Karpas-422 (cell line): ENCODE measurements around the gene DLGAP4. TPM values are rescaled to one million over a fixed set of nuclear protein-coding genes. Genes with fewer than 3 reads are reported as not detected.
A peak's percentile ranks its signal among the peaks of the same experiment; 100 is the strongest.

Experiments
- DNase-seq: peaks from one replicate; pipeline ENCODE4 v3.0.0-alpha.2; 2015
- H2AFZ ChIP-seq: fragments of 200-600 bp; sonication (generic); 2 replicates; pipeline ENCODE4 v1.6.1; 2014; ENCODE audit warnings: antibody characterized with exemption, low read length, mixed read lengths
- H3K27ac ChIP-seq: fragments of 200-600 bp; sonication (generic); 2 replicates; pipeline ENCODE4 v1.5.1; 2014; ENCODE audit warnings: mild to moderate bottlenecking, low read length, moderate library complexity
- H3K27me3 ChIP-seq: fragments of 200-600 bp; sonication (generic); 2 replicates; pipeline ENCODE4 v1.6.1; 2014; ENCODE audit warnings: low read length, mixed read lengths
- H3K36me3 ChIP-seq: fragments of 200-600 bp; sonication (generic); 2 replicates; pipeline ENCODE4 v1.6.1; 2014; ENCODE audit warnings: low read length, mixed read lengths; ENCODE audit not compliant: insufficient read depth
- H3K4me1 ChIP-seq: fragments of 200-600 bp; sonication (generic); 2 replicates; pipeline ENCODE4 v1.6.1; 2014; ENCODE audit warnings: mild to moderate bottlenecking, low read length, mixed read lengths
- H3K4me2 ChIP-seq: fragments of 200-600 bp; sonication (generic); 2 replicates; pipeline ENCODE4 v1.6.1; 2014; ENCODE audit warnings: low read length, low read depth, mild to moderate bottlenecking; ENCODE audit not compliant: poor library complexity, severe bottlenecking
- H3K4me3 ChIP-seq: fragments of 200-600 bp; sonication (generic); 2 replicates; pipeline ENCODE4 v1.5.1; 2014; ENCODE audit warnings: mild to moderate bottlenecking, antibody characterized with exemption, low read length, mixed read lengths
- H3K79me2 ChIP-seq: fragments of 200-600 bp; sonication (generic); 2 replicates; pipeline ENCODE4 v1.6.1; 2014; ENCODE audit warnings: mild to moderate bottlenecking, low read length, mixed read lengths
- H3K9ac ChIP-seq: fragments of 200-600 bp; sonication (generic); 2 replicates; pipeline ENCODE4 v1.6.0; 2014; ENCODE audit warnings: low read length
- H3K9me2 ChIP-seq: fragments of 200-600 bp; sonication (generic), shearing (Covaris generic); replicated peaks from 2 replicates; pipeline ENCODE4 v1.6.0; 2014; ENCODE audit warnings: mild to moderate bottlenecking, low read length, moderate library complexity; ENCODE audit not compliant: insufficient read depth
- H3K9me3 ChIP-seq: fragments of 300-700, 200-600 bp; sonication (generic); 2 replicates; pipeline ENCODE4 v1.6.1; 2014; ENCODE audit warnings: low read length, mixed read lengths
- H4K20me1 ChIP-seq: fragments of 200-600 bp; sonication (generic); 2 replicates; pipeline ENCODE4 v1.6.1; 2014; ENCODE audit warnings: mild to moderate bottlenecking, antibody characterized with exemption, low read length, low read depth; ENCODE audit not compliant: insufficient read depth
- total RNA-seq: library from RNA; depleted of rRNA; stranded (reverse); fragments of >200 nt; shearing (Covaris generic); gene quantifications from 2 replicates; pipeline ENCODE4 v1.2.3, GENCODE V29; 2014; ENCODE audit warnings: low replicate concordance

Gene DLGAP4
- total RNA-seq, 1 experiment from 2014 or later, result 7.5 TPM

DNA sequence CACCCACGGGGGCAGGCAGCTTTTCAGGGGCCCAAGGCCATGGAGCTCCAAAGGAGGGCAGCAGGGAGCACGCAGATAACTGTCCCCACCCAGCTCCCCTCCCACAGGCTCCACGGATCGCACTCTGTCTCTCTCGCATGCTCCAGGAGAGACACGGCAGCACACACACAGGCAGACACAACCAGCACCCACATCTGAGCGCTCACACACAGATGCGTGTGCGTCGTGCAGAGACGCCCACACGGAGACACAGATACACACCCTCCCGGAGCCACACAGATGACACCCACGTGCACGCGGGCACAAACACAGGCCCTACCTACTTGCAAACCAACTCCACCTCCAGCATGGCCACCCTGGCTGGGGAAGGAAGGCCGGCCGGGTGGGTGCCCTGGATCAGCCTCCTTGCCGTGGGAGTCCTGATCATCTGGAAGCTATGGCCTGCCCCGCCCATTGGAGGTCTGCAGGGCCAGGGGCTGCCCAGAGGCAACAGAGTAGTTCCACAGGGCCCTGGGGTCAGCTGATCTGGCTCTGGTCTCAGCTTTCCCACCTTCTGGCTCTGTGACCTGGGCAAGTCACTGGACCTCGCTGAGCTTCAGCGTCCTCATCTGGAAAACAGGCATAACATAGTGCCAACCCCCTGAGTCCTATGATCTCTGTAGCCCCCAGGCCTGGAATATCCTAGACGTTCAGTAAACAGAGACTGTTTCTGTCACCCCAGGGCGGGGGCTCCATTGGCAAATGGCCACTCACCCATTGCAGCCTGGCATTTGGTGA lies 38.3 kb upstream of the DLGAP4 start:
- Histone ChIP-seq H2AFZ (no peak overlapping the region), H4K20me1 (no peaks in the 10 kb centered on the region), H3K9me3 (no peaks in the 10 kb centered on the region), H3K36me3 (no peaks in the 10 kb centered on the region), H3K27me3 (no peaks in the 10 kb centered on the region), H3K9ac (no peak overlapping the region), H3K4me1 (no peaks in the 10 kb centered on the region), H3K79me2 (no peaks in the 10 kb centered on the region), H3K4me3 (no peak overlapping the region), H3K27ac (no peak overlapping the region), H3K4me2 (no peak overlapping the region), H3K9me2 (no peaks in the 10 kb centered on the region)
- DNase-seq, result no peak

GRCh38 chr20:36268440-36269342 lies 37.4 kb upstream of the DLGAP4 start:
- Histone ChIP-seq H3K4me2 (no peak overlapping the region), H3K4me3 (no peak overlapping the region), H3K79me2 (no peaks in the 10 kb centered on the region), H3K36me3 (no peaks in the 10 kb centered on the region), H2AFZ (no peak overlapping the region), H3K27me3 (no peaks in the 10 kb centered on the region), H3K27ac (no peak overlapping the region), H3K4me1 (no peaks in the 10 kb centered on the region), H4K20me1 (no peaks in the 10 kb centered on the region), H3K9me3 (no peaks in the 10 kb centered on the region), H3K9me2 (no peaks in the 10 kb centered on the region), H3K9ac (no peak overlapping the region)
- peak; percentile 33 for DNase-seq

- no peak overlapping the region for H2AFZ ChIP-seq
- peak; percentile 33 for DNase-seq
- no peak overlapping the region for H3K4me2 ChIP-seq
- H3K9me2 ChIP-seq, result no peaks in the 10 kb centered on the region
- H3K36me3 ChIP-seq, result no peaks in the 10 kb centered on the region
- no peaks in the 10 kb centered on the region for H3K27me3 ChIP-seq
- no peak overlapping the region for H3K27ac ChIP-seq
- H3K9me3 ChIP-seq, result no peaks in the 10 kb centered on the region
- H3K9ac ChIP-seq, result no peak overlapping the region
- no peaks in the 10 kb centered on the region for H4K20me1 ChIP-seq
- no peak overlapping the region for H3K4me3 ChIP-seq
- no peaks in the 10 kb centered on the region for H3K4me1 ChIP-seq
- H3K79me2 ChIP-seq, result no peaks in the 10 kb centered on the region
Measured at GRCh38 chr20:36269507-36269906, 36.6 kb upstream of the DLGAP4 start.

DNA sequence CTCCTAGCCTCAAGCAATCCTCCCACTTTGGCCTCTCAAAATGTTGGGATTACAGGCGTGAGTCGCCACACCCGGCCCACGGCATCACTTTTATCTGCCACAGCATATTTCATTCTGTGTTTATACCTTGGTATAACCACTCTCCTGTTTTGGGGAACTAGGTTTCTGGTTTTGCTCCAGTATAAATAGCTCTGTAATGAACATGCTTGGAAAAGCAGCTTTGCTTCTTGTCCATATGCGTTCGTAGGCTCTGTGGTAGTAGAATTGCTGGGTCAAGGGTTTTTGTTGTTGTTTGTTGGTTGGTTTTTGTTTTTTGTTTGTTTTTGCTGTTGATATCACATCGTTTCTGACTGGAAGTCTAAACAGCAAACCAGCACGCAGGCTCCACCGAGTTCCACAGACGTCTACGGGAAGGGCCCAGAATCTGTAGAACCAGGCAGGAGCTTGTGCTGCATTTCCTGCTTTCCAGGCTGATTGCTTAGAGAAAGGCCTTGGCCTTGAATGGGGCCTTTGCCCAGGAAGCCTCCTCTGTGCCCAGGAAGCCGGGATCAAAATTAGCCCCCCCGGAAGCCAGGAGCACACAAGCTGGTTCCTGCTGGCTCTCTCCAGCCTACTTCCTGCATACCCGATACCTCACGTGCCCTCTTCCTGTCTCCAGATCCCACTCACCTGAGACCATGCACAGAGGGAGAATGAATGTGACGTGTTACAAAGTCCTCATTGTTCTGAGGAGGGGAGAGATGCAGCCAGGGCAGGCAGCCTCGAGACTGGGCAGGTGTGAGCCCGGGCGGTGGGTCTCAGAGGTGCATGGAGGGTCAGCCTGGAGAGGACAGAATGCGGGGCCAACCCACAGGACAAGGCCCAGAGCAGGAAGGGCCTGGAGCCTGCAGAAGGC lies 35.1 kb upstream of the DLGAP4 start:
- H2AFZ ChIP-seq, result no peak overlapping the region
- no peaks in the 10 kb centered on the region for H3K27me3 ChIP-seq
- H3K4me1 ChIP-seq, result no peaks in the 10 kb centered on the region
- no peak overlapping the region for H3K4me3 ChIP-seq
- no peaks in the 10 kb centered on the region for H3K36me3 ChIP-seq
- H3K9me2 ChIP-seq, result no peaks in the 10 kb centered on the region
- H3K4me2 ChIP-seq, result no peak overlapping the region
- no peak for DNase-seq
- H3K79me2 ChIP-seq, result no peaks in the 10 kb centered on the region
- H3K9me3 ChIP-seq, result no peaks in the 10 kb centered on the region
- no peak overlapping the region for H3K27ac ChIP-seq
- no peak overlapping the region for H3K9ac ChIP-seq
- no peaks in the 10 kb centered on the region for H4K20me1 ChIP-seq

DNA sequence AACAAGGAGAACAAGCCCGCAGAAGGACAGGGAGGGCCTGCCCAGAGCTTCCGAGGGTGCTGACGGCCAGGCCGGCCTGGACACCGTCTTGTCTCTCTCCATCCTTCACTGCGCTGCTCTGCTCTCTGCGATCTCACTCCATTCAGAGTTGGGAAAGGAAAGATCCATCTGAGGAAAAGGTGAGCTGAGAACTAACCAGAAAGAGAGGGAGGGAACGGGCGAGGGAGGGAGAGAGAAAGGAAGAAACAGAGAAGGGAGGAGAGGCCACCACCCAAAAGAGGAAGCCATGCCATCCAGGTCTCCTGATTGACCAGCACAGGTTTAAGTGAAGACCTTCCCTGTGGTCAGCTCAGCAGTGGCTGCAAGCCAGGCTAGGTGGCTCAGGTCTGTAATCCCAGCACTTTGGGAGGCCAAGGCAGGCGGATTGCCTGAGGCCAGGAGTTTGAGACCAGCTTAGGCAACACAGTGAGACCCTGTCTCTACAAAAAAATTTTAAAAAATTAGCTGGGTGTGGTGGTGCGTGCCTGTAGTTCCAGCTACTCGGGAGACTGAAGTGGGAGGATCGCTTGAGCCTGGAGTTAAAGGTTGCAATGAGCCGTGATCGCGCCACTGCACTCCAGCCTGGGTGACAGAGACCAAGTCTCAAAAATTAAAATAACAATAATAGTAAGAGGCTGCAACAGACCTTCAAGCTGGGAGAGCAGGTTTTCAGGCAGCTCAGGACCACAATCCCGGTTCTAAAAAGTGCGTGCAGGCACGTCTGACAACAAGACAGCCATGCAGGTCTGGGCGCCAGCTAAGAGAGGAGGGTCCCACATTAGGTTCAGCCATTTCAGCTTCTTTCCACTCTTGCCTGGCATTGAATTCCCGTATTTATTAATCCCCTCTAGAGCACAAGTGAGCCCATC lies 34.2 kb upstream of the DLGAP4 start:
- Histone ChIP-seq H3K9me3 (no peaks in the 10 kb centered on the region), H3K4me2 (no peak overlapping the region), H3K27me3 (no peaks in the 10 kb centered on the region), H3K27ac (no peak overlapping the region), H3K9ac (no peak overlapping the region), H2AFZ (no peak overlapping the region), H3K79me2 (no peaks in the 10 kb centered on the region), H3K4me1 (no peaks in the 10 kb centered on the region), H4K20me1 (no peaks in the 10 kb centered on the region), H3K4me3 (no peak overlapping the region), H3K36me3 (no peaks in the 10 kb centered on the region), H3K9me2 (no peaks in the 10 kb centered on the region)
- DNase-seq, result peak; percentile 25

GRCh38 chr20:36272547-36273220 lies 33.5 kb upstream of the DLGAP4 start:
- Histone ChIP-seq H3K4me2 (no peak overlapping the region), H3K36me3 (no peaks in the 10 kb centered on the region), H3K27me3 (no peaks in the 10 kb centered on the region), H3K4me3 (no peak overlapping the region), H3K27ac (no peak overlapping the region), H3K9ac (no peak overlapping the region), H3K9me3 (no peaks in the 10 kb centered on the region), H4K20me1 (no peaks in the 10 kb centered on the region), H3K79me2 (no peaks in the 10 kb centered on the region), H2AFZ (no peak overlapping the region), H3K9me2 (no peaks in the 10 kb centered on the region), H3K4me1 (no peaks in the 10 kb centered on the region)
- no peak for DNase-seq
